ENCODE data around the gene GNAQ. TPM values are rescaled to one million over a fixed set of nuclear protein-coding genes. Genes with fewer than 3 reads are reported as not detected.

The GNAQ gene
- total RNA-seq, 1 experiment from 2014 or later: 0.51 TPM

GRCh38 chr9:77843076-77843870 is 188.3 kb downstream of the GNAQ start:
- Histone ChIP-seq H3K27me3 (ENCODE audit: low read length) (no peaks in the 10 kb centered on the region), H3K4me3 (ENCODE audit: low read length) (no peak overlapping the region), H2AFZ (ENCODE audit: low read length) (no peak overlapping the region), H4K20me1 (ENCODE audit: low read length) (no peaks in the 10 kb centered on the region), H3K9me2 (replicated peaks; ENCODE audit: low read length) (no peaks in the 10 kb centered on the region), H3K4me1 (ENCODE audit: insufficient read depth, low read length) (peaks cover 9% of the 10 kb centered on the region), H3K79me2 (ENCODE audit: low read length) (no peaks in the 10 kb centered on the region), H3K27ac (ENCODE audit: low read length) (no peak overlapping the region), H3K36me3 (ENCODE audit: low read depth, low read length) (no peaks in the 10 kb centered on the region), H3K9me3 (ENCODE audit: low read length) (no peaks in the 10 kb centered on the region), H3F3A (ENCODE audit: low read length, unreplicated experiment) (no peaks in the 10 kb centered on the region), H3K9ac (ENCODE audit: low read length) (no peak overlapping the region), H3K4me2 (ENCODE audit: low read length) (no peak overlapping the region)
- TF ChIP-seq CTCF (conservative IDR thresholded peaks at IDR 0.05; ENCODE audit: low read depth, low read length) (no peak), EZH2 (IDR thresholded peaks at IDR 0.05; ENCODE audit: low read length, unreplicated experiment) (no peak), EZH2phosphoT487 (IDR thresholded peaks at IDR 0.05; ENCODE audit: borderline replicate concordance, low read length) (no peak)
- no TSS peak for BruUV-seq (replicated peaks)
- CTCF ChIA-PET: no interaction called here
- POLR2A ChIA-PET (ENCODE audit: unreplicated experiment): no interaction called here
- DNase-seq: no peak
- ATAC-seq: no peak
- intact Hi-C loops (cut with micrococcal nuclease): loop anchor here (5.0 to 10.0 kb wide), 2 partner anchors 51 to 78 kb away; no protein-coding TSS in a partner anchor

- Histone ChIP-seq H3K4me1 (ENCODE audit: insufficient read depth, low read length) (peaks cover 9% of the 10 kb centered on the region), H3K9me2 (replicated peaks; ENCODE audit: low read length) (no peaks in the 10 kb centered on the region), H3K9me3 (ENCODE audit: low read length) (no peaks in the 10 kb centered on the region), H3K4me3 (ENCODE audit: low read length) (no peak overlapping the region), H3K79me2 (ENCODE audit: low read length) (no peaks in the 10 kb centered on the region), H3K36me3 (ENCODE audit: low read depth, low read length) (no peaks in the 10 kb centered on the region), H3K27me3 (ENCODE audit: low read length) (no peaks in the 10 kb centered on the region), H2AFZ (ENCODE audit: low read length) (no peak overlapping the region), H3K9ac (ENCODE audit: low read length) (no peak overlapping the region), H3K27ac (ENCODE audit: low read length) (no peak overlapping the region), H4K20me1 (ENCODE audit: low read length) (no peaks in the 10 kb centered on the region), H3F3A (ENCODE audit: low read length, unreplicated experiment) (no peaks in the 10 kb centered on the region), H3K4me2 (ENCODE audit: low read length) (no peak overlapping the region)
- TF ChIP-seq CTCF (conservative IDR thresholded peaks at IDR 0.05; ENCODE audit: low read depth, low read length) (peak; percentile 48; the same call in 1 of the 2 replicates), EZH2 (IDR thresholded peaks at IDR 0.05; ENCODE audit: low read length, unreplicated experiment) (no peak)
- peak; percentile 16 for DNase-seq
- CTCF ChIA-PET: no interaction called here
- BruUV-seq (replicated peaks): no TSS peak
- no peak; the same call in none of the 2 replicates for ATAC-seq
- intact Hi-C loops (cut with micrococcal nuclease): loop anchor here (5.0 to 10.0 kb wide), 2 partner anchors 50 to 77 kb away; no protein-coding TSS in a partner anchor
- POLR2A ChIA-PET (ENCODE audit: unreplicated experiment): no interaction called here
Measured at GRCh38 chr9:77841739-77842386, 189.7 kb downstream of the GNAQ start.
